Amygdala (tissue), 56 donors: ENCODE results near the gene JADE2.

Source experiments
- DNase-seq, 56 donors: peaks; one replicate each; lab custom pipeline; 2025; lab: John Stamatoyannopoulos, UW

The JADE2 gene

GRCh38 chr5:134610725-134611124 is 85.3 kb downstream of the JADE2 start:
- DNase-seq, result no peak

GRCh38 chr5:134611515-134611914 is 86.0 kb downstream of the JADE2 start:
- no peak for DNase-seq

- no peak for DNase-seq
Measured at GRCh38 chr5:134614450-134615085, 89.1 kb downstream of the JADE2 start.

GRCh38 chr5:134620634-134621033 is 95.2 kb downstream of the JADE2 start:
- no peak for DNase-seq

- no peak for DNase-seq
Measured at GRCh38 chr5:134625559-134625958, 100.1 kb downstream of the JADE2 start.

- DNase-seq, result no peak
Measured at GRCh38 chr5:134626369-134627014, 101.0 kb downstream of the JADE2 start.
